Liver (tissue), 9 donors: Measurements from ENCODE around the gene MAG. TPM values are rescaled to one million over a fixed set of nuclear protein-coding genes. Genes with fewer than 3 reads are reported as not detected.

Experiments used
- DNase-seq: peaks from one replicate; pipeline ENCODE4 v3.0.0-alpha.2; 2017; ENCODE audit warnings: low spot score
- H3K27ac ChIP-seq, 2 donors: one replicate each; pipeline ENCODE4 v1.7.0; 2013; ENCODE audit warnings: inconsistent platforms in 2 of 2, low read length in 2 of 2, control low read depth in 1 of 2, low read depth in 1 of 2, mild to moderate bottlenecking in 1 of 2
- H3K27me3 ChIP-seq, 4 donors: one replicate each; pipeline versions ENCODE4 v1.6.1 to v1.7.0; 2013; ENCODE audit warnings: low read length in 3 of 4, inconsistent platforms in 1 of 4, mild to moderate bottlenecking in 1 of 4, moderate library complexity in 1 of 4; ENCODE audit not compliant: control insufficient read depth in 4 of 4, insufficient read depth in 4 of 4
- H3K36me3 ChIP-seq, 4 donors: one replicate each; pipeline versions ENCODE4 v1.6.1 to v1.7.0; 2013; ENCODE audit warnings: low read length in 3 of 4, mild to moderate bottlenecking in 3 of 4, low read depth in 1 of 4, moderate library complexity in 1 of 4; ENCODE audit not compliant: control insufficient read depth in 4 of 4, insufficient read depth in 3 of 4
- H3K4me1 ChIP-seq, 4 donors: one replicate each; pipeline versions ENCODE4 v1.6.1 to v1.7.0; 2013; ENCODE audit warnings: low read length in 3 of 4, mild to moderate bottlenecking in 3 of 4, moderate library complexity in 1 of 4; ENCODE audit not compliant: control insufficient read depth in 4 of 4, insufficient read depth in 4 of 4
- H3K4me3 ChIP-seq, 3 donors: one replicate each; pipeline versions ENCODE4 v1.6.1 to v1.7.0; 2013; ENCODE audit warnings: low read length in 3 of 3, control low read depth in 1 of 3, low read depth in 1 of 3, mild to moderate bottlenecking in 1 of 3
- H3K9ac ChIP-seq, 2 donors: one replicate each; pipeline ENCODE4 v1.7.0; 2013; ENCODE audit warnings: low read length in 2 of 2, mild to moderate bottlenecking in 2 of 2, moderate library complexity in 2 of 2, control low read depth in 1 of 2, low read depth in 1 of 2
- H3K9me3 ChIP-seq, 4 donors: one replicate each; pipeline versions ENCODE4 v1.6.1 to v1.7.0; 2013; ENCODE audit warnings: low read length in 3 of 4; ENCODE audit not compliant: control insufficient read depth in 4 of 4
- ATF3 ChIP-seq: IDR thresholded peaks from 2 replicates; pipeline ENCODE4 v1.6.1; 2016; ENCODE audit warnings: antibody characterized with exemption
- EGR1 ChIP-seq, 2 donors: IDR thresholded peaks; 2 replicates each; pipeline ENCODE4 v1.6.1; 2016 to 2018; ENCODE audit warnings: antibody characterized with exemption in 2 of 2, low read depth in 2 of 2
- FOXA1 ChIP-seq: IDR thresholded peaks from 2 replicates; pipeline ENCODE4 v1.6.1; 2016; ENCODE audit warnings: antibody characterized with exemption
- GABPA ChIP-seq, 2 donors: IDR thresholded peaks in 1 of 2; conservative IDR thresholded peaks in 1 of 2; 2 replicates each; pipeline ENCODE4 v1.6.1; 2016; ENCODE audit warnings: antibody characterized with exemption in 2 of 2, mild to moderate bottlenecking in 1 of 2, moderate library complexity in 1 of 2
- HNF4A ChIP-seq, 2 donors: conservative IDR thresholded peaks; 2 replicates each; pipeline ENCODE4 v1.6.1; 2016; ENCODE audit warnings: antibody characterized with exemption in 2 of 2, mild to moderate bottlenecking in 2 of 2
- HNF4G ChIP-seq: IDR thresholded peaks from 2 replicates; pipeline ENCODE4 v1.6.1; 2016; ENCODE audit warnings: antibody characterized with exemption
- MAX ChIP-seq: IDR thresholded peaks from 2 replicates; pipeline ENCODE4 v1.6.1; 2016; ENCODE audit warnings: antibody characterized with exemption
- REST ChIP-seq: IDR thresholded peaks from 2 replicates; pipeline ENCODE4 v1.6.1; 2016; ENCODE audit warnings: antibody characterized with exemption, mild to moderate bottlenecking
- RXRA ChIP-seq, 2 donors: IDR thresholded peaks; 2 replicates each; pipeline ENCODE4 v1.6.1; 2017 to 2018; ENCODE audit warnings: antibody characterized with exemption in 2 of 2, mild to moderate bottlenecking in 1 of 2
- SP1 ChIP-seq: IDR thresholded peaks from 2 replicates; pipeline ENCODE4 v1.6.1; 2018; ENCODE audit warnings: antibody characterized with exemption, mild to moderate bottlenecking
- TAF1 ChIP-seq: conservative IDR thresholded peaks from 2 replicates; pipeline ENCODE4 v1.6.1; 2016; ENCODE audit warnings: antibody characterized with exemption, mild to moderate bottlenecking
- YY1 ChIP-seq: IDR thresholded peaks from 2 replicates; pipeline ENCODE4 v1.6.1; 2016; ENCODE audit warnings: antibody characterized with exemption, mild to moderate bottlenecking
- WGBS: extraction: QIAGEN DNeasy Blood & Tissue Kit; methylation state at CpG from one replicate; pipeline ENCODE4 v1.1.7; 2013; 5-methylcytosine and 5-hydroxymethylcytosine counted together
- polyA plus RNA-seq, 2 donors: library from polyadenylated mRNA; stranded (reverse) in 1 of 2; unstranded in 1 of 2; fragments of 200-250 nt in 1 of 2; fragments of >200 nt in 1 of 2; fragmentation: Nextera tagmentation in 1 of 2; extraction: Ambion mirVana in 1 of 2; gene quantifications; one replicate each; pipeline versions ENCODE4 v1.2.1 to v1.2.3, GENCODE V29; 2013 to 2015
- total RNA-seq, 2 donors: library from RNA; depleted of rRNA; stranded (reverse); fragments of >200 nt; gene quantifications; one replicate each; pipeline ENCODE4 v1.2.3, GENCODE V29; 2014
- TF ChIP-seq, protein P1 (sequence below): IDR thresholded peaks from 2 replicates; pipeline ENCODE4 v1.6.1; 2016; ENCODE audit warnings: antibody characterized with exemption
- donor health status: healthy.
- donor health status: healthy.
- donor health status: healthy.
- donor health status: healthy.
- donor health status: healthy.

Gene MAG
- total and polyA plus RNA-seq, 4 donors, result 0.29 to 3.9 (median 0.33) TPM; not detected in 1

GRCh38 chr19:35271546-35271945, 20.4 kb upstream of the MAG start (continued):
- TF ChIP-seq REST (peak; percentile 75), HNF4G (peak; percentile 6), GABPA (IDR thresholded peaks at IDR 0.05 in 1 of 2, conservative IDR thresholded peaks at IDR 0.05 in 1 of 2) (no peak)

DNA sequence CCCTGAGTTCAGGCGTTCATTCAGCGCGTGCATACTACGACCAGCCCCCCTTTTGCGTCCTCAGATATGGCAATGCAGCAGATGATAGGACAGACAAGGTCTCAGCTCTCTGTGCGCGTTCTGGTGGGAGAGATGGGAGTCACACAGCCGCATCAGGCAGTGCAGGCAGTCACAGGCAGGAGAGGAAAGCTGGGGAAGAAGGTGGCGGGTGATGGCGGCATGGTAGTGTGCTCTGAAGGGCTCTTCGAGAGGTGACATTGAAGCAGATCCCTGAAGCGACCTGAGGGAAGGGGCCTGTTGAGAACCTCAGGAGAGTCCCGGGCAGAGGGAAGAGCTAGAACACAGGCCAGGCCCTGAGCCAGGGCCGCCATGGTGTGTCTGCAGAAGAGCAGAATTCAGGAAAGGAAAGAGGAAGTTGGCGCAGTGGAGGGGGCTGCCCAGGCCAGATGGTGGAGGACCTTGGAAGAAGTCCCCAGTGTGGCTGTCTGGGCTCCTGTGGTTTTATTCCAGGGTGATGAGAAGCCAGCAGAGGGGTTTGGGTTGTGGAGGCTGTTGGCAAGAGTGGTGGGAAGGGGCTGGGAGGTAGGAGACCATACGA, 19.7 kb upstream of the MAG start:
- Histone ChIP-seq H3K9me3 (no peaks in the 10 kb centered on the region), H3K4me3 (no peak overlapping the region), H3K27me3 (no peaks in the 10 kb centered on the region), H3K4me1 (peaks cover 19 to 45% (median 30%) of the 10 kb centered on the region in 4 donors), H3K27ac (peak overlapping the region; percentile 82 to 91), H3K9ac (peak overlapping the region in 1 of 2 donors; percentile 42), H3K36me3 (peaks cover 0 to 18% (median 15%) of the 10 kb centered on the region in 4 donors)
- TF ChIP-seq MAX (no peak), FOXA1 (no peak), SP1 (no peak), HNF4G (no peak), YY1 (no peak), TAF1 (no peak), GABPA (IDR thresholded peaks at IDR 0.05 in 1 of 2, conservative IDR thresholded peaks at IDR 0.05 in 1 of 2) (no peak), ATF3 (no peak), HNF4A (conservative IDR thresholded peaks at IDR 0.05) (no peak)
- TF ChIP-seq, protein P1, sequence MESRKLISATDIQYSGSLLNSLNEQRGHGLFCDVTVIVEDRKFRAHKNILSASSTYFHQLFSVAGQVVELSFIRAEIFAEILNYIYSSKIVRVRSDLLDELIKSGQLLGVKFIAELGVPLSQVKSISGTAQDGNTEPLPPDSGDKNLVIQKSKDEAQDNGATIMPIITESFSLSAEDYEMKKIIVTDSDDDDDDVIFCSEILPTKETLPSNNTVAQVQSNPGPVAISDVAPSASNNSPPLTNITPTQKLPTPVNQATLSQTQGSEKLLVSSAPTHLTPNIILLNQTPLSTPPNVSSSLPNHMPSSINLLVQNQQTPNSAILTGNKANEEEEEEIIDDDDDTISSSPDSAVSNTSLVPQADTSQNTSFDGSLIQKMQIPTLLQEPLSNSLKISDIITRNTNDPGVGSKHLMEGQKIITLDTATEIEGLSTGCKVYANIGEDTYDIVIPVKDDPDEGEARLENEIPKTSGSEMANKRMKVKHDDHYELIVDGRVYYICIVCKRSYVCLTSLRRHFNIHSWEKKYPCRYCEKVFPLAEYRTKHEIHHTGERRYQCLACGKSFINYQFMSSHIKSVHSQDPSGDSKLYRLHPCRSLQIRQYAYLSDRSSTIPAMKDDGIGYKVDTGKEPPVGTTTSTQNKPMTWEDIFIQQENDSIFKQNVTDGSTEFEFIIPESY, result no peak
- DNase-seq, result no peak
- 88% methylated on average over 16 of the region's 16 CpGs for WGBS

DNA sequence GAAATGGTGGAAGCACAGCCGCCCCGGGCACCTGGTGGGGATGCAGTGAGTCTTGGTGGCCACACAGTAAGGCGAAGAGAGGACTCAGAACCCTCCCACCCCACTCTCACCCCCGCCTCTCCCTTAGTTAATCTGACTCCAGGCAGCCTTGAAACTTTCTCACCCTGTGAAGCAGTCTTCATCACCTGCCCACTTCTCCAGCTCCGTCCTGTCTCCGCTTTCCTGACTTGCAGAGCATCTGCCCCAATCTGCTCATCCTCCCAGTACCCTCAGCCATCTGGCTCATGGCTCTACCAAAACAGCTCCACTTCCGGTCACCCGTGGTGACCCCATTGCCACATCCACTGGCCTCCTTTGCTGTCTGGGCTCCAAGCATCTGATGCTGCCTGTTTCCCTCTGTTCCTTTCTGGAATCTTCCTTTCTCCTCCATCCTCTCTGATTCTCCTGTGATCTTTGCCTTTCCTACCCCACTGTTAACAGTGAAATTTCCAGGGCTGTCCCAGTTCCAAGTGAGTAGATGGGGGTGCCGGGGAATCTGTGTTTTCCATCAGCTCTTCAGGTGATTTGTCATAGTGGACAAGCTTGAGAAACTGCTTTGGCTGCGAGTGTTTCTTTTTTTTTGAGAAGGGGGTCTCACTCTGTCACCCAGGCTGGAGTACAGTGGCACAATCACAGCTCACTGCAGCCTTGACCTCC, 18.9 kb upstream of the MAG start:
- H3K36me3 ChIP-seq, result peaks cover 0 to 19% (median 15%) of the 10 kb centered on the region in 4 donors

More for the DNA sequence above, 18.9 kb upstream of the MAG start:
- DNase-seq, result no peak
- TF ChIP-seq YY1, result no peak
- no peak for TF ChIP-seq EGR1 (IDR thresholded peaks at IDR 0.05; ENCODE audit: low read depth in 2 of 2)
- peak; percentile 27 to 40 for TF ChIP-seq RXRA (IDR thresholded peaks at IDR 0.05)
- no peak for TF ChIP-seq HNF4G
- H3K27me3 ChIP-seq, result no peaks in the 10 kb centered on the region
- H3K9ac ChIP-seq, result no peak overlapping the region
- H3K9me3 ChIP-seq, result no peaks in the 10 kb centered on the region
- peaks cover 20 to 42% (median 30%) of the 10 kb centered on the region in 4 donors for H3K4me1 ChIP-seq
- no peak overlapping the region for H3K4me3 ChIP-seq
- WGBS, result 80% methylated on average over 10 of the region's 10 CpGs
- H3K27ac ChIP-seq, result peak overlapping the region; percentile 51 to 91
